Vagina (tissue), 2 donors: ENCODE data around the gene FGFBP2.
A peak's percentile ranks its signal among the peaks of the same experiment; 100 is the strongest.

ENCODE experiments used
- POLR2A ChIP-seq, 2 donors: fragments of 450-650 bp; IDR thresholded peaks; one replicate each; pipeline ENCODE4 v1.6.1; 2017; ENCODE audit warnings: antibody characterized with exemption in 2 of 2, mild to moderate bottlenecking in 2 of 2, moderate library complexity in 2 of 2
- POLR2AphosphoS5 ChIP-seq, 2 donors: sonication (generic); formaldehyde crosslinking; IDR thresholded peaks; one replicate each; pipeline ENCODE4 v1.9.0; 2017; ENCODE audit warnings: antibody characterized with exemption in 2 of 2, mild to moderate bottlenecking in 2 of 2, low read depth in 1 of 2; ENCODE audit not compliant: insufficient read depth in 1 of 2
- TF ChIP-seq, protein P1 (sequence below), 3 experiments: fragments of 450-650 bp in 2 of 3; fragments of 200-600 bp in 1 of 3; sonication (generic) in 1 of 3; IDR thresholded peaks; one replicate each; pipeline ENCODE4 v1.5.1; 2017 to 2019; ENCODE audit warnings: antibody characterized with exemption in 3 of 3, mild to moderate bottlenecking in 2 of 3, moderate library complexity in 2 of 3

GRCh38 chr4:15938182-15938581, 24.8 kb downstream of the FGFBP2 start:
- TF ChIP-seq, protein P1, sequence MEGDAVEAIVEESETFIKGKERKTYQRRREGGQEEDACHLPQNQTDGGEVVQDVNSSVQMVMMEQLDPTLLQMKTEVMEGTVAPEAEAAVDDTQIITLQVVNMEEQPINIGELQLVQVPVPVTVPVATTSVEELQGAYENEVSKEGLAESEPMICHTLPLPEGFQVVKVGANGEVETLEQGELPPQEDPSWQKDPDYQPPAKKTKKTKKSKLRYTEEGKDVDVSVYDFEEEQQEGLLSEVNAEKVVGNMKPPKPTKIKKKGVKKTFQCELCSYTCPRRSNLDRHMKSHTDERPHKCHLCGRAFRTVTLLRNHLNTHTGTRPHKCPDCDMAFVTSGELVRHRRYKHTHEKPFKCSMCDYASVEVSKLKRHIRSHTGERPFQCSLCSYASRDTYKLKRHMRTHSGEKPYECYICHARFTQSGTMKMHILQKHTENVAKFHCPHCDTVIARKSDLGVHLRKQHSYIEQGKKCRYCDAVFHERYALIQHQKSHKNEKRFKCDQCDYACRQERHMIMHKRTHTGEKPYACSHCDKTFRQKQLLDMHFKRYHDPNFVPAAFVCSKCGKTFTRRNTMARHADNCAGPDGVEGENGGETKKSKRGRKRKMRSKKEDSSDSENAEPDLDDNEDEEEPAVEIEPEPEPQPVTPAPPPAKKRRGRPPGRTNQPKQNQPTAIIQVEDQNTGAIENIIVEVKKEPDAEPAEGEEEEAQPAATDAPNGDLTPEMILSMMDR (IDR thresholded peaks at IDR 0.05) = no peak
- TF ChIP-seq POLR2A (IDR thresholded peaks at IDR 0.05) (no peak), POLR2AphosphoS5 (IDR thresholded peaks at IDR 0.05; ENCODE audit: insufficient read depth in 1 of 2, low read depth in 1 of 2) (peak in 1 of 2 donors; percentile 32)
